Measurements from ENCODE around the gene WRAP73.

Gene WRAP73

GRCh38 chr1:3664700-3665375, 14.9 kb upstream of the WRAP73 start:
- DNase-seq, result no peak

GRCh38 chr1:3663999-3664699, 14.2 kb upstream of the WRAP73 start:
- no peak for DNase-seq

GRCh38 chr1:3662080-3662671, 12.3 kb upstream of the WRAP73 start:
- no peak for DNase-seq

GRCh38 chr1:3661631-3662030, 11.7 kb upstream of the WRAP73 start:
- DNase-seq, result no peak

- no peak for DNase-seq
These were observed 10.8 kb upstream of the WRAP73 start for GRCh38 chr1:3660704-3661103.

- no peak for DNase-seq
These were observed 9.2 kb upstream of the WRAP73 start for GRCh38 chr1:3659093-3659492.

- DNase-seq, result no peak
These were observed 8.3 kb upstream of the WRAP73 start for GRCh38 chr1:3658231-3658615.

- DNase-seq, result no peak
These were observed 7.8 kb upstream of the WRAP73 start for GRCh38 chr1:3657578-3658230.

GRCh38 chr1:3657096-3657475, 7.2 kb upstream of the WRAP73 start:
- no peak for DNase-seq

GRCh38 chr1:3656450-3657095, 6.7 kb upstream of the WRAP73 start:
- no peak for DNase-seq

- no peak for DNase-seq
These were observed 4.8 kb upstream of the WRAP73 start for GRCh38 chr1:3654549-3655281.

GRCh38 chr1:3653286-3653618, 3.3 kb upstream of the WRAP73 start:
- no peak for DNase-seq

- DNase-seq, result no peak
These were observed 2.8 kb upstream of the WRAP73 start for GRCh38 chr1:3652548-3653285.

- no peak for DNase-seq
These were observed 2.1 kb upstream of the WRAP73 start, which contains the start of gene TP73 for GRCh38 chr1:3651930-3652547. Gene TP73 (plus strand): TSS chr1:3652516. CDS start chr1:3682366, 29,850 bp downstream.

GRCh38 chr1:3651026-3651929, 1.4 kb upstream of the WRAP73 start:
- DNase-seq, result no peak

- DNase-seq, result no peak
These were observed 534 bp upstream of the WRAP73 start for GRCh38 chr1:3650248-3651025.

GRCh38 chr1:3646596-3646995, 3.3 kb downstream of the WRAP73 start:
- DNase-seq, result no peak

GRCh38 chr1:3645666-3646355, 4.1 kb downstream of the WRAP73 start:
- DNase-seq, result no peak

GRCh38 chr1:3645247-3645646, 4.7 kb downstream of the WRAP73 start:
- DNase-seq, result no peak

Measured in DMS153 (cell line).